Measurements from ENCODE around the gene CDC123. TPM values are rescaled to one million over a fixed set of nuclear protein-coding genes. Genes with fewer than 3 reads are reported as not detected.

CDC123 gene
- total and polyA plus RNA-seq, 2 of the 4 experiments (the other 2 are of a cell fraction): 100 to 203 TPM

GRCh38 chr10:12165036-12165435 lies 31.0 kb upstream of the CDC123 start:
- ChIA-PET CTCF (interaction anchor here (0.7 kb wide), 1 partner anchor 640 kb away, joined by 4 read pairs; no protein-coding TSS in a partner anchor), POLR2A (ENCODE audit: unreplicated experiment) (no interaction called here)
- Histone ChIP-seq H3K14ac (replicated peaks; ENCODE audit: low read depth, low read length) (no peak overlapping the region), H3K79me1 (ENCODE audit: low read depth in 1 of 2, low read length in 2 of 2) (peaks cover 0 to 7% of the 10 kb centered on the region in 2 experiments; a peak in 1 of 4 replicates), H4K91ac (ENCODE audit: insufficient read depth, low read depth, low read length) (no peak overlapping the region), H3K4ac (ENCODE audit: low read depth, low read length) (no peak overlapping the region), H2AK9ac (replicated peaks; ENCODE audit: low read depth, low read length, poor library complexity) (no peak overlapping the region), H3K9me1 (ENCODE audit: insufficient read depth, low read length) (peaks cover 3% of the 10 kb centered on the region; the same call in 1 of the 2 replicates), H3K9ac (ENCODE audit: low read depth, low read length) (no peak overlapping the region), H3K23ac (ENCODE audit: low read depth, low read length) (no peak overlapping the region), H3K9me3 (ENCODE audit: control insufficient read depth, insufficient read depth, low read length) (no peaks in the 10 kb centered on the region), H3K4me2 (ENCODE audit: low read depth, low read length) (no peak overlapping the region), H4K20me1 (ENCODE audit: insufficient read depth, low read length) (no peaks in the 10 kb centered on the region), H4K5ac (ENCODE audit: low read depth, low read length) (no peak overlapping the region), H2BK120ac (ENCODE audit: low read depth, low read length) (no peak overlapping the region), H4K8ac (ENCODE audit: low read depth in 2 of 2, low read length in 2 of 2) (no peak overlapping the region), H2BK20ac (ENCODE audit: low read depth, low read length) (no peak overlapping the region), H2BK5ac (ENCODE audit: low read depth, low read length, poor library complexity, severe bottlenecking) (no peak overlapping the region), H2AK5ac (ENCODE audit: low read depth, low read length) (no peak overlapping the region), H3K56ac (ENCODE audit: extremely low read depth, insufficient read depth, low read length) (no peak overlapping the region), H3K36me3 (ENCODE audit: control insufficient read depth, insufficient read depth, low read length) (peaks cover 54% of the 10 kb centered on the region), H3K4me1 (ENCODE audit: control insufficient read depth, insufficient read depth, low read length) (no peaks in the 10 kb centered on the region; the same call in 1 of the 2 replicates), H3K27me3 (ENCODE audit: control insufficient read depth, insufficient read depth, low read length) (no peaks in the 10 kb centered on the region), H3K4me3 (ENCODE audit: insufficient read depth, low read depth, low read length) (no peak overlapping the region), H3K27ac (ENCODE audit: insufficient read depth, low read length) (no peak overlapping the region), H2BK15ac (ENCODE audit: low read depth, low read length) (no peak overlapping the region), H3K18ac (ENCODE audit: low read depth, low read length) (no peak overlapping the region), H2AFZ (replicated peaks; ENCODE audit: low read length, poor library complexity) (no peak overlapping the region)
- WGBS, 2 experiments (ENCODE audit: extremely low coverage in 2 of 2, insufficient read length in 1 of 2): no CpG with 5 or more reads among the region's 3 CpGs
- TF ChIP-seq POLR2A (IDR thresholded peaks at IDR 0.05; ENCODE audit: low read depth, low read length) (no peak), SMC3 (IDR thresholded peaks at IDR 0.05; ENCODE audit: low read depth, low read length) (no peak), MXI1 (IDR thresholded peaks at IDR 0.05; ENCODE audit: borderline replicate concordance, low read depth, low read length) (no peak), MAZ (IDR thresholded peaks at IDR 0.05; ENCODE audit: borderline replicate concordance, low read depth, low read length) (no peak), CEBPB (IDR thresholded peaks at IDR 0.05; ENCODE audit: low read depth, low read length) (no peak), NFE2L2 (IDR thresholded peaks at IDR 0.05; ENCODE audit: low read depth, low read length) (no peak), CHD1 (IDR thresholded peaks at IDR 0.05; ENCODE audit: low read depth, low read length) (no peak), USF2 (IDR thresholded peaks at IDR 0.05; ENCODE audit: low read depth, low read length) (no peak), FOS (IDR thresholded peaks at IDR 0.05; ENCODE audit: low read depth, low read length) (no peak), BHLHE40 (IDR thresholded peaks at IDR 0.05; ENCODE audit: low read depth, low read length) (no peak), MAFK (IDR thresholded peaks at IDR 0.05; ENCODE audit: low read depth, low read length) (no peak), RCOR1 (IDR thresholded peaks at IDR 0.05; ENCODE audit: insufficient replicate concordance, low read length) (no peak), RAD21 (IDR thresholded peaks at IDR 0.05; ENCODE audit: low read length) (no peak), RFX5 (IDR thresholded peaks at IDR 0.05; ENCODE audit: low read depth, low read length) (no peak)
- TF ChIP-seq, protein P1, sequence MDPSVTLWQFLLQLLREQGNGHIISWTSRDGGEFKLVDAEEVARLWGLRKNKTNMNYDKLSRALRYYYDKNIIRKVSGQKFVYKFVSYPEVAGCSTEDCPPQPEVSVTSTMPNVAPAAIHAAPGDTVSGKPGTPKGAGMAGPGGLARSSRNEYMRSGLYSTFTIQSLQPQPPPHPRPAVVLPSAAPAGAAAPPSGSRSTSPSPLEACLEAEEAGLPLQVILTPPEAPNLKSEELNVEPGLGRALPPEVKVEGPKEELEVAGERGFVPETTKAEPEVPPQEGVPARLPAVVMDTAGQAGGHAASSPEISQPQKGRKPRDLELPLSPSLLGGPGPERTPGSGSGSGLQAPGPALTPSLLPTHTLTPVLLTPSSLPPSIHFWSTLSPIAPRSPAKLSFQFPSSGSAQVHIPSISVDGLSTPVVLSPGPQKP (IDR thresholded peaks at IDR 0.05; ENCODE audit: borderline replicate concordance, low read depth, low read length): no peak
- TF ChIP-seq, protein P2, sequence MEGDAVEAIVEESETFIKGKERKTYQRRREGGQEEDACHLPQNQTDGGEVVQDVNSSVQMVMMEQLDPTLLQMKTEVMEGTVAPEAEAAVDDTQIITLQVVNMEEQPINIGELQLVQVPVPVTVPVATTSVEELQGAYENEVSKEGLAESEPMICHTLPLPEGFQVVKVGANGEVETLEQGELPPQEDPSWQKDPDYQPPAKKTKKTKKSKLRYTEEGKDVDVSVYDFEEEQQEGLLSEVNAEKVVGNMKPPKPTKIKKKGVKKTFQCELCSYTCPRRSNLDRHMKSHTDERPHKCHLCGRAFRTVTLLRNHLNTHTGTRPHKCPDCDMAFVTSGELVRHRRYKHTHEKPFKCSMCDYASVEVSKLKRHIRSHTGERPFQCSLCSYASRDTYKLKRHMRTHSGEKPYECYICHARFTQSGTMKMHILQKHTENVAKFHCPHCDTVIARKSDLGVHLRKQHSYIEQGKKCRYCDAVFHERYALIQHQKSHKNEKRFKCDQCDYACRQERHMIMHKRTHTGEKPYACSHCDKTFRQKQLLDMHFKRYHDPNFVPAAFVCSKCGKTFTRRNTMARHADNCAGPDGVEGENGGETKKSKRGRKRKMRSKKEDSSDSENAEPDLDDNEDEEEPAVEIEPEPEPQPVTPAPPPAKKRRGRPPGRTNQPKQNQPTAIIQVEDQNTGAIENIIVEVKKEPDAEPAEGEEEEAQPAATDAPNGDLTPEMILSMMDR (conservative IDR thresholded peaks at IDR 0.05; ENCODE audit: low read depth, low read length): no peak
- ATAC-seq (ENCODE audit: low read depth): no peak
- DNase-seq: no peak
- intact Hi-C loops (cut with micrococcal nuclease) (no loop called here), dilution Hi-C loops (cut with HindIII; ENCODE audit: low sequenced_read_pairs, unreplicated experiment) (no loop called here), in situ Hi-C loops (cut with MboI; ENCODE audit: low sequenced_read_pairs) (no loop called here)
- BruUV-seq (replicated peaks): no TSS peak

Measured in IMR-90 (cell line).